HL-60/S4 treated with retinoic acid at 250 ng/mL for 4 days and 3 days (cell line): ENCODE results near the gene ANXA10.

ENCODE experiments used
- in situ Hi-C: fragments of 300-500 bp; cut with MboI; formaldehyde crosslinking; loops from 2 replicates; pipeline ENCODE4 v1.7.0; 2022; ENCODE audit warnings: low sequenced_read_pairs

The ANXA10 gene

GRCh38 chr4:168218645-168219044, 126.3 kb downstream of the ANXA10 start:
- in situ Hi-C loops, result no loop called here

GRCh38 chr4:168220893-168221292, 128.6 kb downstream of the ANXA10 start:
- in situ Hi-C loops, result no loop called here

GRCh38 chr4:168221301-168221700, 129.0 kb downstream of the ANXA10 start:
- in situ Hi-C loops, result no loop called here
